Astrocyte (in vitro differentiated cells and primary cell): ENCODE measurements around the gene ZSCAN22. TPM values are rescaled to one million over a fixed set of nuclear protein-coding genes. Genes with fewer than 3 reads are reported as not detected.

Source experiments
- DNase-seq: peaks from one replicate; pipeline ENCODE4 v3.0.0-alpha.2; 2010; ENCODE audit warnings: low read depth
- FAIRE-seq: peaks from 2 replicates; lab custom pipeline; 2011; peaks lifted over from hg19 to GRCh38; lab: Jason Lieb, UNC
- H2AFZ ChIP-seq: 2 replicates; pipeline ENCODE4 v1.6.0; 2012; ENCODE audit warnings: low read depth, low read length, inconsistent platforms
- H3K27ac ChIP-seq: 2 replicates; pipeline ENCODE4 v1.5.1; 2011; ENCODE audit warnings: low read depth, low read length, inconsistent platforms
- H3K27me3 ChIP-seq: 2 replicates; pipeline ENCODE4 v1.6.0; 2011; ENCODE audit warnings: low read length, inconsistent platforms; ENCODE audit not compliant: insufficient read depth
- H3K36me3 ChIP-seq: 2 replicates; pipeline ENCODE4 v1.5.1; 2011; ENCODE audit warnings: low read length, inconsistent platforms; ENCODE audit not compliant: insufficient read depth
- H3K4me1 ChIP-seq: 2 replicates; pipeline ENCODE4 v1.5.1; 2011; ENCODE audit warnings: low read length, inconsistent platforms; ENCODE audit not compliant: insufficient read depth
- H3K4me2 ChIP-seq: 2 replicates; pipeline ENCODE4 v1.6.0; 2012; ENCODE audit warnings: low read length, inconsistent platforms
- H3K4me3 ChIP-seq: 2 replicates; pipeline ENCODE4 v1.5.1; 2011; ENCODE audit warnings: low read depth, mild to moderate bottlenecking, low read length, inconsistent platforms; ENCODE audit not compliant: insufficient read depth
- H3K79me2 ChIP-seq: 2 replicates; pipeline ENCODE4 v1.6.0; 2012; ENCODE audit warnings: mild to moderate bottlenecking, low read length, inconsistent platforms; ENCODE audit not compliant: insufficient read depth
- H3K9ac ChIP-seq: 2 replicates; pipeline ENCODE4 v1.6.0; 2012; ENCODE audit warnings: mild to moderate bottlenecking, low read length, inconsistent platforms
- H3K9me3 ChIP-seq: 2 replicates; pipeline ENCODE4 v1.5.1; 2012; ENCODE audit warnings: low read depth, mild to moderate bottlenecking, low read length, inconsistent platforms; ENCODE audit not compliant: insufficient read depth
- H4K20me1 ChIP-seq: 2 replicates; pipeline ENCODE4 v1.6.0; 2012; ENCODE audit warnings: low read length, inconsistent platforms; ENCODE audit not compliant: insufficient read depth
- H3K27ac Mint-ChIP-seq: one replicate; pipeline ENCODE4 v1.8.0; 2021; ENCODE audit warnings: mild to moderate bottlenecking, mixed read lengths; ENCODE audit not compliant: unreplicated experiment
- H3K27me3 Mint-ChIP-seq: one replicate; pipeline ENCODE4 v1.8.0; 2021; ENCODE audit warnings: low read depth, mixed read lengths; ENCODE audit not compliant: unreplicated experiment
- H3K36me3 Mint-ChIP-seq: one replicate; pipeline ENCODE4 v1.8.0; 2021; ENCODE audit warnings: low read depth, mixed read lengths; ENCODE audit not compliant: unreplicated experiment
- H3K4me1 Mint-ChIP-seq: one replicate; pipeline ENCODE4 v1.8.0; 2021; ENCODE audit warnings: low read depth, mixed read lengths; ENCODE audit not compliant: unreplicated experiment
- H3K4me3 Mint-ChIP-seq: one replicate; pipeline ENCODE4 v1.8.0; 2021; ENCODE audit warnings: mild to moderate bottlenecking, moderate library complexity, mixed read lengths; ENCODE audit not compliant: unreplicated experiment
- H3K9me3 Mint-ChIP-seq: one replicate; pipeline ENCODE4 v1.8.0; 2021; ENCODE audit warnings: mild to moderate bottlenecking, mixed read lengths; ENCODE audit not compliant: unreplicated experiment
- CTCF ChIP-seq: IDR thresholded peaks from 2 replicates; pipeline ENCODE4 v1.5.1; 2011; ENCODE audit warnings: low read depth, mild to moderate bottlenecking, inconsistent platforms, low read length, moderate library complexity; ENCODE audit not compliant: insufficient read depth
- EZH2 ChIP-seq: IDR thresholded peaks from 2 replicates; pipeline ENCODE4 v1.6.1; 2012; ENCODE audit warnings: mild to moderate bottlenecking, low read length, inconsistent platforms; ENCODE audit not compliant: insufficient read depth
- total RNA-seq: library from RNA; stranded (reverse); gene quantifications from 2 replicates; pipeline ENCODE4 v1.2.1, GENCODE V29; 2021

ZSCAN22 gene
- total RNA-seq, 1 donor from 2014 or later, result 3.1 TPM

- H3K79me2 ChIP-seq, result peaks cover 22% of the 10 kb centered on the region
- H2AFZ ChIP-seq, result no peak overlapping the region
- Mint-ChIP-seq H3K4me1 (peaks cover under 1% of the 10 kb centered on the region), H3K36me3 (peaks cover 26% of the 10 kb centered on the region), H3K9me3 (peaks cover 2% of the 10 kb centered on the region), H3K27ac (no peak overlapping the region), H3K27me3 (no peaks in the 10 kb centered on the region), H3K4me3 (peak overlapping the region; percentile 6)
- FAIRE-seq (no peak), DNase-seq (no peak)
- no peak overlapping the region for H3K4me2 ChIP-seq
- peaks cover 50% of the 10 kb centered on the region for H3K36me3 ChIP-seq
- H3K9me3 ChIP-seq, result no peaks in the 10 kb centered on the region
- no peaks in the 10 kb centered on the region for H3K27me3 ChIP-seq
- H4K20me1 ChIP-seq, result peaks cover 31% of the 10 kb centered on the region
- no peak overlapping the region for H3K4me3 ChIP-seq
- TF ChIP-seq EZH2 (no peak), CTCF (no peak)
- H3K27ac ChIP-seq, result no peak overlapping the region
- H3K9ac ChIP-seq, result no peak overlapping the region
- no peaks in the 10 kb centered on the region for H3K4me1 ChIP-seq
Measured at GRCh38 chr19:58311345-58311865, 15.4 kb upstream of the ZSCAN22 start.

DNA sequence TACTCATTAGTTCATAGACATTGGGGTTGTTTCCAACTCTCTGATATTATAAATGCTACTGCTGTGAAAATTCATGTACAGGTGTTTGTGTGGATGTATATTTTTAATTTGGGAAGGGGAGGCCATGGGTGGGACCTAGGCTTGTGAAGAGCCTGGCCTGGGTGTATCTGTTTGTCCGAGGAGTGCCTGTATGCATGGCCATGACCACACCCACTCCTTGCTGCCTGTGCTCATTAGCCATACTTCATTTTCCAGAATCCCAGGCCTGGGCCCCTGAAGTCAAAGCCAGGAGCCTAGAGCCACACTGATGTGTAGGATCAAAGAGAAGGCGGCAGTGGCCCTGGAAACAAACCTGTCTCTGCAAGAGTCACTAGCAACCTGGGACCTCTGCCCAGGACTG is 11.2 kb upstream of the ZSCAN22 start:
- Histone ChIP-seq H3K36me3 (peaks cover 36% of the 10 kb centered on the region), H2AFZ (no peak overlapping the region), H3K27ac (no peak overlapping the region), H3K4me3 (no peak overlapping the region), H3K4me1 (no peaks in the 10 kb centered on the region), H3K27me3 (no peaks in the 10 kb centered on the region), H3K4me2 (no peak overlapping the region), H3K9me3 (no peaks in the 10 kb centered on the region), H3K9ac (no peak overlapping the region), H3K79me2 (peaks cover 7% of the 10 kb centered on the region), H4K20me1 (peaks cover 48% of the 10 kb centered on the region)
- Mint-ChIP-seq H3K9me3 (peaks cover 3% of the 10 kb centered on the region), H3K4me3 (no peak overlapping the region), H3K27ac (no peak overlapping the region), H3K36me3 (peaks cover 18% of the 10 kb centered on the region), H3K27me3 (no peaks in the 10 kb centered on the region), H3K4me1 (no peaks in the 10 kb centered on the region)
- no peak for TF ChIP-seq EZH2
- no peak for TF ChIP-seq CTCF
- DNase-seq (no peak), FAIRE-seq (no peak)

- Mint-ChIP-seq H3K27me3 (no peaks in the 10 kb centered on the region), H3K4me3 (no peak overlapping the region), H3K9me3 (peaks cover 3% of the 10 kb centered on the region), H3K36me3 (peaks cover 12% of the 10 kb centered on the region), H3K27ac (no peak overlapping the region), H3K4me1 (no peaks in the 10 kb centered on the region)
- no peaks in the 10 kb centered on the region for H3K4me1 ChIP-seq
- no peak overlapping the region for H2AFZ ChIP-seq
- no peak overlapping the region for H3K9ac ChIP-seq
- no peak overlapping the region for H3K27ac ChIP-seq
- no peaks in the 10 kb centered on the region for H3K27me3 ChIP-seq
- DNase-seq (peak; percentile 47), FAIRE-seq (no peak)
- TF ChIP-seq EZH2 (no peak), CTCF (no peak)
- no peaks in the 10 kb centered on the region for H3K79me2 ChIP-seq
- H3K9me3 ChIP-seq, result no peaks in the 10 kb centered on the region
- no peak overlapping the region for H3K4me3 ChIP-seq
- no peak overlapping the region for H3K4me2 ChIP-seq
- H3K36me3 ChIP-seq, result peaks cover 21% of the 10 kb centered on the region
- peaks cover 50% of the 10 kb centered on the region for H4K20me1 ChIP-seq
Measured at GRCh38 chr19:58317476-58318072, 9.2 kb upstream of the ZSCAN22 start.
